ENCODE results near the gene TEKT2.

DNA sequence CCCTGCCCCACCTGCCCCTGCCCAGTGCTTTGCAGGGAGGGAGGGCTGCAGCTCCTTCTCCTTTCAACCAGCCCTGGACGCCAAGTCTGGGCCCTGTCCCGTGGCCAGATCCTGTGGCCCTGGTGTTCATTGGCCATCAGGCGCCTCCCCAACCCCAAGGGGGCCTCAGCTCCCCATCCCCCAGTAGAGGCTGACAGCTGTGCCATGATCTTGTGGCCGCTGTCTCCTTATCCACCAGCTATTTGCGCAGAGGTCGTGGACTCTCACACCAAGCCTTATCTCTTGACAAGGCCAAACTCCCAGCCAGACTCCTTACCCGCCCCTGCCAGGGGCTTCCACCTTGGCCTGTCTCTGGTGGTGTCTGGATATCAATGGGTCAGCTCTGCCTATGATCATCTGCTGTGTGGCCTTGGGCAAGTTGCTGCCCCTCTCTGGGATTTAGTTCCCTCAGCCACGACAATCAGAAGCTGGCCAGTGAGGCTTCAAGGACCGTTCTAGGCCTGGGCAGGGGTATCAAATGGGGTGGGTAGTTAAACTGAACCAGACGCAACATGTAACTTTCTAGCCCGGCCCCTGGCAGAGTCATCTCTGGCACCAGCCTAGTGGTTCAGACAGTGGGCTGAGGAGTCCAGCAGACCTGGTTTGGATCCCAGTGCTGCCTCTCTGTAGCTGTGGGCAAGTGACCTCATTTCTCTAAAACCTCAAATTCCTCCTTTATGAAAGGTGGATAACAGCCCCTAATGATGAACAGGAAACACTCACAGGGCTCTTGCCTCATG, 44.4 kb downstream of the TEKT2 start:
- TF ChIP-seq EP300 (IDR thresholded peaks at IDR 0.05), result no peak
- TF ChIP-seq, protein P1, sequence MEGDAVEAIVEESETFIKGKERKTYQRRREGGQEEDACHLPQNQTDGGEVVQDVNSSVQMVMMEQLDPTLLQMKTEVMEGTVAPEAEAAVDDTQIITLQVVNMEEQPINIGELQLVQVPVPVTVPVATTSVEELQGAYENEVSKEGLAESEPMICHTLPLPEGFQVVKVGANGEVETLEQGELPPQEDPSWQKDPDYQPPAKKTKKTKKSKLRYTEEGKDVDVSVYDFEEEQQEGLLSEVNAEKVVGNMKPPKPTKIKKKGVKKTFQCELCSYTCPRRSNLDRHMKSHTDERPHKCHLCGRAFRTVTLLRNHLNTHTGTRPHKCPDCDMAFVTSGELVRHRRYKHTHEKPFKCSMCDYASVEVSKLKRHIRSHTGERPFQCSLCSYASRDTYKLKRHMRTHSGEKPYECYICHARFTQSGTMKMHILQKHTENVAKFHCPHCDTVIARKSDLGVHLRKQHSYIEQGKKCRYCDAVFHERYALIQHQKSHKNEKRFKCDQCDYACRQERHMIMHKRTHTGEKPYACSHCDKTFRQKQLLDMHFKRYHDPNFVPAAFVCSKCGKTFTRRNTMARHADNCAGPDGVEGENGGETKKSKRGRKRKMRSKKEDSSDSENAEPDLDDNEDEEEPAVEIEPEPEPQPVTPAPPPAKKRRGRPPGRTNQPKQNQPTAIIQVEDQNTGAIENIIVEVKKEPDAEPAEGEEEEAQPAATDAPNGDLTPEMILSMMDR (IDR thresholded peaks at IDR 0.05), result no peak

Data from esophagus muscularis mucosa (tissue), 3 donors.